Measurements from ENCODE around the gene CLEC5A.

- TF ChIP-seq POLR2A (IDR thresholded peaks at IDR 0.05; ENCODE audit: low read length) = no peak
- no peak for TF ChIP-seq GATA1 (IDR thresholded peaks at IDR 0.05; ENCODE audit: low read depth, low read length)
Observed at GRCh38 chr7:141916099-141916498, 30.7 kb downstream of the CLEC5A start, which contains the start of gene OR9A4.

Data from erythroblast (primary cell).